Measurements from ENCODE around the gene LRRN2.
"Not testable (repeated sequence)": the region's sequence is repeated elsewhere in the genome, so short reads cannot be mapped to it uniquely, and the experiment has no call there.

The LRRN2 gene

GRCh38 chr1:204692325-204692840 is 6.8 kb upstream of the LRRN2 start:
- peak; percentile 51 for DNase-seq (ENCODE audit: low spot score)

GRCh38 chr1:204691328-204691730 is 5.8 kb upstream of the LRRN2 start:
- not testable (repeated sequence) for DNase-seq (ENCODE audit: low spot score)

DNA sequence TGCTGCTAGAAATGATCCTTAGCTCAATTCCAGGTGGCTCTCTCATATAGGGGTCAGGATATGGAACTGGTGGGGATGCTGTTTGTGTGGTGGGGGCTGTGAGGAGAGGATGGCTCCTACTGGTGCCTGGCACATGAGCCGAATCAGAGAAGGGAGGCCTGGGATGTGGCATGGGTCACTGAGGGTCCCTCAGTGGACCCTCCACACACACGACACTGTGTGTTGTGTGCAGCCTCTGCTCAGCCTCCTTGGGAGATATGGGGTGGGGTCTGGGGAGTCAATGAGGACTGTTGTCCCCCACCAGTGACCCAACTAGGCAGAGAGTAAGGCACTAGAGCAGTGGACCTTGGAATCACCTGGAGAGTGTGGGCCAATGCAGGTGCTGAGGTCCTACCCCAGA is 3.2 kb upstream of the LRRN2 start:
- no peak for DNase-seq (ENCODE audit: low spot score)

- DNase-seq (ENCODE audit: low spot score): no peak
These were observed 2.5 kb upstream of the LRRN2 start for GRCh38 chr1:204688007-204688406.

- peak; percentile 75 for DNase-seq (ENCODE audit: low spot score)
These were observed 835 bp downstream of the LRRN2 start for GRCh38 chr1:204684571-204685235.

DNA sequence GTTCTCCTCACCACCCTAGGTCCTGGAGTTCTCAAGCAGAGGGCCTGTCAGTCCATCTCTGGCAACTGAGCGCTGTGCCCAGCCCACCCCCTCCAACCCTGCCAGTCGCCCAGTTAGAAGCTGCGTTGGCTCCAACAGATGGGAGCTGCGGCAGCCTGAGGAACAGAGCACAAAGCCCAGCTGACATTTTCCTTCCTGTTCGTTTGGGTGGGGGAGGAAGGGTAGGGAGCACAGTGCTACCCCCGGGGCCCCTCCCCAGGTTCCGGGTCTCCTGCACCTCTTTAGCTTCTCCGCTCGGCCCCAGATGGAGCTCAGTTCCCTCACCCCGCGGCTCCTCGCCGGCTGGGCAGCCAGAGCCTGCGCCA is 1.4 kb downstream of the LRRN2 start:
- no peak for DNase-seq (ENCODE audit: low spot score)

DNA sequence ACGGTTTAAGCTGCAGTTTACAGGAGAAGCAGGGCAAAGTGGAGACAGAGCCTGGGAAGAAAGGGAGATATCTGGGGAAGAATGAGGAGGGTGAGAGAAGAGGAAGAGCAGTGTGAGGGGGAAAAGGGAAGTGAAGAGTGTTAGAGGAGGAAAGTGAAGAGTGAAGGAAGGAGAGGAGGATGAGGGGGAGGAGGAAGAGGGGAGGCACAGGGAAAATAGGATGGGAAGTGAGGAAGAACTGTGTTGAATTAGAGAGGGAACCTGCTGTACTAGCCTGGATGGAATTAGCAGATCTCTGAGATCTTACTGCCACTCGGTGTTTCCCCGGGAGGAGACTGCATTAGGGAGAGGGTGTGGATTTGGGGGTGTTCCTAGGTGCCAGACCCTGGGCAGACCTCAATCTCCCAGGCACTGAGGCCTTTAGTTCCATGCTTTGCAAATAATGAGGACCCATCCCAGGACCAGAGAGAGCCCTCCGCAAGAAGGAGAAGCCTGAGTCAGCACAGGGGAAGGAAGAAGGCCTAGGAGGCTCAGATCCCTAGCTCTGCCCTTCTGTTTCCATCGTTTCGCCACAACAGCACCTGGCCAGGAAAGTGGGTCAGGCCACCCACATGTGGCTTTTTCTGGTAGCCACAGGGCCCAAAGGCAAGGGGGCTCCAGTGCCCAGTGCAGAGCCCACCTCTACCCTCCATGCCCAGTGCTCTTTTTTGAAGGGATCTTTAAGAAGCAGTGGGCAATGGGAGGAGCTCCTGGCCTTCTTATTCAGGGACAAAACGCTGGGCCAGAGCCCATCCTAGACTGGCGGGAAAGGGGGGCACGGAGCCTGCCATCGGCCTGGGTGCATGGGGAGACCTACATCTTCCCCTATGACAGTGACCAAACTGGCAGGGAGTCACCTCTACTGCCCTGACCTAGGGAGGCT is 2.0 kb downstream of the LRRN2 start:
- no peak for DNase-seq (ENCODE audit: low spot score)

DNA sequence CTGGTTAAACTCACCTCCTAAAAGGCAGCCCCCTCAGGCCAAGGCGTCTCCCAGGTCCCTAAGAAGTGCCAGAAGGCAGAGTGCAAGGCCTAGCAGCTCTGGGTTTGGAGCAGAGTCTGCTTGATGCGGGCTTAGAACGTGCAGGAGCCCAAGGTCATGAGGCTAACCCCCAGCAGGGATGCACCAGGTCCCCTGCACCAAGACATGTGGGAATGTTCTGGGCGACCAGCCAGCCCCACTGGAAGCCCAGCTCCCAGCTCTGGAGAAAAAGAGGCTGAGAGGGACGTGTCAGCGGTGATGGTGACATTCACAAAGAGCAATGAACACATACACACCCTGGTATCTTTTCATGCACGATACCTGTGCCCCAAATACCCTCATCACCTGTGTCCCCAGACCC is 5.1 kb downstream of the LRRN2 start:
- DNase-seq (ENCODE audit: low spot score): no peak

- DNase-seq (ENCODE audit: low spot score): no peak
These were observed 5.5 kb downstream of the LRRN2 start for GRCh38 chr1:204680051-204680450.

- DNase-seq (ENCODE audit: low spot score): no peak
These were observed 6.6 kb downstream of the LRRN2 start for GRCh38 chr1:204678721-204679475.

GRCh38 chr1:204677864-204678263 is 7.7 kb downstream of the LRRN2 start:
- DNase-seq (ENCODE audit: low spot score): no peak

DNA sequence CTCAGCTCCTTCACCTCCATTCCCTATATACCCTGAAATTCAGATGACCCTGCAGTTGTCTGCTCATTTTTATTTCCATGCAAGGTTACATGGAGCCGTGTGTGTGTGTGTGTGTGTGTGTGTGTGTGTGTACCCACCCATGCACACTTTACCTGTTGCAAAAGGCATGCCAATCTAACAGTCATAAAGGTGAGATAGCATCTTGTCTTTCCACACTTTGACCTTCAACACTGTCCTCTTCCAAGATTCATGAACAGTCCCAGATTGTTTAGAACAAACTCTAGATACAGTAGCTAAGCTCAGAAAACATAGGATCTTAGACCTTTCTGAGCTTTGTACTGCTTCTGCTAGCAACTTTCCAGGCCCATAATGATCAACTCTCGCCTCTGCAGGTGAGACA is 9.5 kb downstream of the LRRN2 start:
- no peak for DNase-seq (ENCODE audit: low spot score)

DNA sequence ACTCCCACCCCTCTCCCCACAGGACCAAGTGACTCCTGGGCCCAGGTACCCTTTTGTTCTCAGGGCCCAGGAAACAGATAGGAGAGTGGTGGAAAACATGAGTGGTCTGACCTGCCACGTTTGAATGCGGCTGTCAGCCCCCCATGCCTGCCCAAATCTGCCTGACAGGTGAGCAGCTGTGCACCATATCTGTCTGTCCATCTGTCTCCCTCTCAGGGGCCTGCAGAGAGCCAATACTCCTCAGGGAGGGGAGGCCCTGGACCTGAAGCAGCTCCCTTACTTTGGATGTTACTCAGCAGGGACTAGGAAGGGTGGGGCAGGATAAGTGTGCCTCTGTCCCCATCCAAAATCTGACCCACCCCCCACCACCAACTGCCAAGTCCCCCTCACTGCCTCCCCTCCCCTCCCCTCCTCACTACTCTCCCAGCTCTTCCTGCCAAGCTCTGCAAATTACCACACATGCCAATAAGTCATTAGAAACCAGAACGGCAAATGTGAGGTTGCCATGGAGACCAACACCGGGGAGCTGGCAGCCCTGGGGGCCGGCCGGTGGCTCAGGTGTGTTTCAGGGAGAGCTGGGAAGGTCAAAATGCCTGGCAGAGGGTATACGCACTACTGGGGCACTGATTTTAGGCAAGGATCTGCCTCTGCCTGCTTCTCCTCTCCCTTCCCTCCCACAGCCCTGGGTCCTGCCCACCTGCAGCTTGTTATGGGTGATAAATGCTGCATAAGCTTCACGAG is 11.5 kb downstream of the LRRN2 start:
- DNase-seq (ENCODE audit: low spot score): peak; percentile 56

DNA sequence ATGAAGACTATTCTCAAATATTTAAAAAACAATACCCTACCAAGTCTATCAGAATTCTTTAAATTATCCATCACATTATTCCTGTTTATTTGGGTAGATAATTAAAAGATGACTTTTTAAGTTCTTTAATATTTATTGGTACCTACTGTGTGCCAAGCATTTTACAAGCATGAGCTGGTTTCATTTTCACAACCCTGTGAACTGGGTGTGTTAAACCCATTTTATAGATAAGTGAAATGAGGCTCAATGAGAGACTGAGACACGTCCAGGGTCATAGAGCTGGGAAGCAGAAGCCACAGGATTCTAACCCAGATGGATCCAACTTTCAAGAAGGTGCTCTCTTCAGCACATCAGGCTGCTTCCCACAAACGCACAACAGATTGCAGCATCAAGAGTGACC is 12.3 kb downstream of the LRRN2 start:
- DNase-seq (ENCODE audit: low spot score): no peak

DNA sequence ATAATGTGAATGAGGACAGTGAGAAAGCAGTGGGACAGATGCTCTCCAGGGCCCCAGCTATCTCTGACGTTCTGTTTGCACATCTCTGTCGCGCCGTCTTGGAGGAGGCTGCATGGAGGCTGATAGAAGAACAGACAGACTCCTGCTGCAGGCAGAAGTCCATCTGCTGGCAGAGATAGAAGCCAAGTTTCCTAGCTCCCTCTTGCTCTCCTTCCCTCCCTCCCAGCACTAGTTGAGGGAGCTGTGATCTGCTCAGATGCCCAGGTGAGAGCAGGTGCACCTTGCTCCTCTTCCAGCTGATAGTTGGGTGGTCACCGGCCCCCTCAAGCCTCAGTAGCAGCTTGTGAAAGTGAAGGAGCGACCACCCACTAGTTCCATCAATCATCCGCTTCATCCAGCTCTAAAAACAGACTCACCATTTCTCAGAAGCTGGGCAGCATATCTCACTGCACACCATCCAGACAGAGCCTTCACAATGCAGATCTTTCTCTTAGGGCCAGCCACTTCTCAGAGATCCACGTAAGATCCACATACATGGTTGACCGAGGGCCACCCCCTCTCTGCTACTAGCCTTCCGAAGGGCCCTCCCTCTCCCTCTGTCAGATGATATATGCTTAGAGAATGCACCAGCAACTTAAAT is 12.9 kb downstream of the LRRN2 start:
- DNase-seq (ENCODE audit: low spot score): no peak

- DNase-seq (ENCODE audit: low spot score): no peak
These were observed 13.5 kb downstream of the LRRN2 start for GRCh38 chr1:204672069-204672468.

DNA sequence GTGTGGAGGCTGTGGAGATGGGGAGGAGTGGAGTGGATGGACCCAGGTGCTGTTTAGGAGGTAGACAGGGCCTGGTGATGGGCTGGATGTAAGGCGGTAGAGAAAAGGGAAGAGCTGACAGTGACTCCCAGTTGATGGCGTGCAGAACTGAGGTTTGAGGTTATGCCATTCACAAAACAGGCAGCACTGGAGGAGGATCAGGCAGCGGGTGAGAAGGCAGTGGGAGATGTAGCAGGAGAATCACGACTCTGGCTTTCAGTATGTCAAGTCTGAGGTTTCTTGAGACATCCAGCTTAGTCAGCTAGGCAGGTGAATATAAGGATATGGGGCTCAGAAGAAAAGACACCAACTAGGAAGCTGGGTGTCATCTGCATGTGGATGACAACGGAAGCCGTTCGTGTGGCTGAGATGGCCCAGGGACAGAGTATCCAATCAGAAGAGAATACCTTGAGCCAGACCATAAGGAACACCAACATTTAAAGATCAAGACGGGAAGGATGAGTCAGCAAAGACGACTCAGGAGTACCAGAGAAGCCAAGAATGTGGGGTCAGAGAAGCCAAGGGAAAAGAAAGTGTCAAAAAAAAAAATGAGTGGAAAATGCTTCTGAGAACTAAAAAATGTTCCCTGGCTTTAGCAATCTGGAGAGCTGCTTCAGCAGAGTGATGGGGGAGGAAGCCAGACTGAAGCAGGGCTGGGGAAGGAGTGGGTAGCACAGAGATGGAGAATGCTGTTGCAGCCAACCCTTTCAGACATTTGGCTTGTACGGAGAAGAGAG is 15.2 kb downstream of the LRRN2 start:
- no peak for DNase-seq (ENCODE audit: low spot score)

DNA sequence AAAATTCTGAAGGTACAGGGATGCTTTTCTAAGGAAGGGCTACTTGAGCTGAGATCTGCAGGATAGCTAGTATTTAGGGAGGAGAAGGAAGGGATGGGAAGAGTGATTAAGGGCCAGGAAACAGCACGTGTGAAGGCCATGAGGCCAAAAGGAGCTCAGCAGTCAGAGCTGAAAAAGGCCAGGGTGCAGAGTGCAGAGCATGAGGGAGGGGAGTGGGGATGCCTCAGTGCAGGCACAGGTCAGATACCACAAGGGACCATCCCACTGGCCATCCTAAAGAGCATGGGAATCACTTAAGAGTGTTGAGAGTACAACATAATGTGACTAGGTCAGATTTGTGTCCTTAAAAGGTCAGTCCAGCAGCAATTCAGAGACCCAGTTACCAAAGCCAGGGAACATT is 16.0 kb downstream of the LRRN2 start:
- DNase-seq (ENCODE audit: low spot score): no peak

DNA sequence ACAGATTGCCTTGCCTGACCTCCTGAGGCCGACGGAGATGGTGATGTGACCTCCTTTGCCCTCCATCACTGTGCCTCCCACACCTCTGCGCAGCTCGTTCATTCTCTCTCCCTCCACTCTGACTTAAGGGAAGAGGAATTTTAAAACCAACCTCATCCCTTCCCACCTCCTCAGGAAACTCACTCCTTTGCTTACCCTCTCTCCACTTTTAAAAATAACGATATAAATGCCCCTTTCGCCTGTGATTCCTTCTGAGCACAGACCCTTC is 21.2 kb downstream of the LRRN2 start:
- DNase-seq (ENCODE audit: low spot score): no peak

DNA sequence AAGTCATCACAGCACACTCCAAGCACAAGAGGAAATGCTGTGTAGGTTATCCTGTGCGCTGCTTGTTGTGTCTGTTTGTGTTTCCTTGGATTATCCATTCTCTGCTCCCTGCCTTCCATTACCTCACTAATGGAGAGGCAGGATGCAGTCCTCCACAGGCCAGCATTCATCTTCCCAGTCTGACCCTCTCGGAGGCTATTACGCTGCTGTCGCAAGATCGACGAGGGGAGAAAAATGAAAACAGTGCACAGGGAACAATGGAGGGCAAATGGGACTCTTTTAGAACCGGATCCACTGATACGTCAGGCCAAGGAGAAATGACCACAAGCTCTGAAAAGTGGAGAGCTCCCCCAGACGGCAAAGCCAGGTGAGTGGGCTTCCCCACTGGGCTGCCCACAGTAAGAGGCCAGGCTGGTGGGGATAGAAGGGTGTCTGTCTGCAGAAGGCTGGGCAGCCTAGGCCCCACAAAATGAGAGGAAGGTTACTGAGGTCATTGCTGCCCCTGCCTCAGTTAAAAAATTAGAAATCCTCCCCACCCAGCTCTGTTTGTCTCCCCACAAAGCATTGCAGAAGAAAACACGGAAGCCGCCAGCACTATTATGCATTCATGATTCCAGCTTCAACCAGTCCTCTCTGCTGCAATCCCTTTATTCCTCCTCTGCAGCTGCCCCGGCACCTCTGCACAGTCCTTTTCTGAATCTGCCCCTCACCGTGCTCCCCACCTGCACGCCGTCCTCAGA is 21.7 kb downstream of the LRRN2 start:
- no peak for DNase-seq (ENCODE audit: low spot score)

Data from iPS-NIHi11 (cell line).